ENCODE measurements around the gene ARHGAP30. TPM values are rescaled to one million over a fixed set of nuclear protein-coding genes. Genes with fewer than 3 reads are reported as not detected.

Gene ARHGAP30
- total and polyA plus RNA-seq, 9 donors: 1.6 to 9.3 (median 2.8) TPM

DNA sequence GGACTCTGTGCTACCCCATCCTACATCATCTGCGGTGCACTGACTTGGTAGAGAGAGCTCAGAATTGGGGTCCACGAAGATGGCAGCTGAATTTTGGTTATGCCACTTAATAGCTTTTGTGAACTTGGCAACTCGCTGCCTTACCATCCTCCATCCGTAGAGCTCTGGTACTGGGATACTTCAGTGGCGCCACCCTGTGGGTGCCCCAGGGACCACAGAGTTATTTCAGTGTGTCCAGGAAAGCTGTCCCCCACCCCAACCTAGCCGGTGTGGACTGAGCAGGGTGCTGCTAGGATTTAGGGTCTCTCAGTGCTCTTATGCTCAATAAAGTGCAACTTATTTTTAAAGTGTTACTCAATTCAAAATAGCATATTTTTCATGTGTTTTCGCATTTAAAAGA, 14.9 kb downstream of the ARHGAP30 start:
- Histone ChIP-seq H3K9me3 (no peaks in the 10 kb centered on the region), H3K27ac (no peak overlapping the region), H3K36me3 (no peaks in the 10 kb centered on the region), H3K4me3 (no peak overlapping the region), H3K27me3 (no peaks in the 10 kb centered on the region), H3K4me1 (ENCODE audit: insufficient read depth) (no peaks in the 10 kb centered on the region)
- TF ChIP-seq EP300 (IDR thresholded peaks at IDR 0.05) (no peak), POLR2A (IDR thresholded peaks at IDR 0.05) (no peak)
- TF ChIP-seq, protein P1, sequence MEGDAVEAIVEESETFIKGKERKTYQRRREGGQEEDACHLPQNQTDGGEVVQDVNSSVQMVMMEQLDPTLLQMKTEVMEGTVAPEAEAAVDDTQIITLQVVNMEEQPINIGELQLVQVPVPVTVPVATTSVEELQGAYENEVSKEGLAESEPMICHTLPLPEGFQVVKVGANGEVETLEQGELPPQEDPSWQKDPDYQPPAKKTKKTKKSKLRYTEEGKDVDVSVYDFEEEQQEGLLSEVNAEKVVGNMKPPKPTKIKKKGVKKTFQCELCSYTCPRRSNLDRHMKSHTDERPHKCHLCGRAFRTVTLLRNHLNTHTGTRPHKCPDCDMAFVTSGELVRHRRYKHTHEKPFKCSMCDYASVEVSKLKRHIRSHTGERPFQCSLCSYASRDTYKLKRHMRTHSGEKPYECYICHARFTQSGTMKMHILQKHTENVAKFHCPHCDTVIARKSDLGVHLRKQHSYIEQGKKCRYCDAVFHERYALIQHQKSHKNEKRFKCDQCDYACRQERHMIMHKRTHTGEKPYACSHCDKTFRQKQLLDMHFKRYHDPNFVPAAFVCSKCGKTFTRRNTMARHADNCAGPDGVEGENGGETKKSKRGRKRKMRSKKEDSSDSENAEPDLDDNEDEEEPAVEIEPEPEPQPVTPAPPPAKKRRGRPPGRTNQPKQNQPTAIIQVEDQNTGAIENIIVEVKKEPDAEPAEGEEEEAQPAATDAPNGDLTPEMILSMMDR (IDR thresholded peaks at IDR 0.05): no peak
- no peak for DNase-seq
- 75 to 90% (median 78%) methylated on average over 7 of the region's 7 CpGs for whole genome bisulfite sequencing, 3 donors
- intact Hi-C loops (cut with DNase I): no loop called here

DNA sequence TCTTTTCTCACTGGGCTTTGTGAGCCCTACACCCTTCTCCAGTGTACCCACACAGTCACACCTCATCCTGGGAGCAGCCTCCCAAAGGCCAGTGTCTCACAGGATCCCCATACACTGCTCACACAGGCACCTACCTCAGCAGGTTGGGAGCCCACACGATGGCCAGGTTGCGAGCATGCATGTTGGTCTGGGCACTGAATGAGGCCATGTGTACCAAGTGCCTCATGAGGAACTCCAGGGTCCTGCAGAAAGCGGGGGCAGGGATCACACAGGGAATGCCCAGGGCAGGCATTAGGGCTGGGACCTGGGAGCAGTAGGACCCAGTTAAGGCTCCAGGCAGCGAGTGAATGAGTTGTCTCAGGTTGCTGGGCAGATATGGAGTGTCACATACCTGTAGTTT, 15.5 kb downstream of the ARHGAP30 start:
- no peak for DNase-seq
- no peak overlapping the region for H3K4me3 ChIP-seq

DNA sequence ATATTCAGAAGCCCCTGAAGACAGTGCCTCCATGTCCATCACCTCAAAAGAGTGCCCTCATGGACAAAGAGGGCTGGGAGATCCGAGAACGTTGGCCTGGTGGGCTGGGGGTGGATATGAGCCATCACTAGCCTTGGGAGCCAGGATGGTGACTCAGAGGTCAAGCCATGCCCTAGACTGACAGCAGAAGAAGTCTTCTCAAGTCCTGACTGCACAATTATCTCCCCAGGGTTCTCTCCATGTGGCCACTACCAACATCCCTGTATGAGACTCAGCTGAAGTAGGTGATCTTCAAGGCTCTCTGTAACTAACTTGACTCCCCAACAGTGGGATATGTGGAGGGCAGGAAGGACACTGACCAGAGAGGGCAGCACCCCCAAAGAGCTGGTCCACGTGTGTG, 16.8 kb downstream of the ARHGAP30 start:
- 61 to 70% (median 69%) methylated on average over 3 of the region's 3 CpGs for WGBS, 3 donors
- no peaks in the 10 kb centered on the region for H3K27me3 ChIP-seq
- H3K27ac ChIP-seq: no peak overlapping the region
- intact Hi-C loops (cut with DNase I): no loop called here
- H3K36me3 ChIP-seq: no peaks in the 10 kb centered on the region
- peaks cover 0 to 4% of the 10 kb centered on the region in 2 donors for H3K9me3 ChIP-seq
- no peak for DNase-seq
- no peak overlapping the region for H3K4me3 ChIP-seq
- TF ChIP-seq, protein P1 (IDR thresholded peaks at IDR 0.05): no peak
- no peaks in the 10 kb centered on the region for H3K4me1 ChIP-seq (ENCODE audit: insufficient read depth)

More for the DNA sequence above, 15.5 kb downstream of the ARHGAP30 start:
- 79 to 82% (median 79%) methylated on average over 3 to 4 of the region's 4 CpGs for WGBS, 3 donors
- Histone ChIP-seq H3K4me1 (ENCODE audit: insufficient read depth) (no peaks in the 10 kb centered on the region), H3K27me3 (no peaks in the 10 kb centered on the region), H3K27ac (no peak overlapping the region), H3K36me3 (no peaks in the 10 kb centered on the region), H3K9me3 (no peaks in the 10 kb centered on the region)
- TF ChIP-seq, protein P1 (IDR thresholded peaks at IDR 0.05): no peak
- TF ChIP-seq EP300 (IDR thresholded peaks at IDR 0.05): no peak
- no peak for TF ChIP-seq POLR2A (IDR thresholded peaks at IDR 0.05)
- intact Hi-C loops (cut with DNase I): no loop called here

DNA sequence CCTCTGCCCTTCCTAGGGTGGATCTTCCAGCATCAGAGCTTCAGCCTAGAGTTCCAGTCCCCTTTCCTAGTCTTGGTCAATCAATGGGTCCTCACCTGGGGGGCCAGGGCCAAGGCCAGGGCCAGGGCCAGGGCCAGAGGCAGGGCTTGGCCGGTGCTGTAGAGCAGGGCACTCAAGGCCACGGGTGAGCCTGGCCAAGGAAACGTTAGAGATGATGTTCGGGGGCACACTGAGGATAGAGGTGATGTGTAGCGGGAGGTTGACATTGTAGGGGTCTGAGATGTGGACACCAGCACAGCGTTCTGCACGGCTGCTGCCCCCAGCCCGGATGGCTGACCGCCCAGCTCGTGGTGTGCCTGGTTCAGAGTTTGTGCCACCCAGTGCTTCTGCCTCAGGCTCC, 18.5 kb downstream of the ARHGAP30 start:
- H3K4me3 ChIP-seq: no peak overlapping the region
- WGBS, 3 donors: 84 to 87% (median 85%) methylated on average over 10 of the region's 10 CpGs
- TF ChIP-seq, protein P1 (IDR thresholded peaks at IDR 0.05): no peak
- TF ChIP-seq POLR2A (IDR thresholded peaks at IDR 0.05) (no peak), EP300 (IDR thresholded peaks at IDR 0.05) (no peak)
- H3K36me3 ChIP-seq: no peaks in the 10 kb centered on the region
- no peak for DNase-seq
- H3K9me3 ChIP-seq: peaks cover 0 to 9% of the 10 kb centered on the region in 2 donors
- H3K27ac ChIP-seq: no peak overlapping the region
- H3K4me1 ChIP-seq (ENCODE audit: insufficient read depth): no peaks in the 10 kb centered on the region
- intact Hi-C loops (cut with DNase I): no loop called here
- H3K27me3 ChIP-seq: no peaks in the 10 kb centered on the region

All from ovary (tissue), 9 donors.